ENCODE results near the gene NRK. TPM values are rescaled to one million over a fixed set of nuclear protein-coding genes. Genes with fewer than 3 reads are reported as not detected.
"Not testable (repeated sequence)": the region's sequence is repeated elsewhere in the genome, so short reads cannot be mapped to it uniquely, and the experiment has no call there.

The NRK gene
- total RNA-seq, 1 experiment from 2014 or later, result 0.73 TPM

- Histone ChIP-seq H2AFZ (ENCODE audit: low read length) (no peak overlapping the region), H3K36me3 (ENCODE audit: low read depth, low read length) (no peaks in the 10 kb centered on the region), H3F3A (ENCODE audit: low read length, unreplicated experiment) (no peaks in the 10 kb centered on the region), H3K79me2 (ENCODE audit: low read length) (no peaks in the 10 kb centered on the region), H3K27ac (ENCODE audit: low read length) (no peak overlapping the region), H3K4me1 (ENCODE audit: insufficient read depth, low read length) (no peaks in the 10 kb centered on the region), H3K9me2 (replicated peaks; ENCODE audit: low read length) (no peaks in the 10 kb centered on the region), H3K4me2 (ENCODE audit: low read length) (no peak overlapping the region), H4K20me1 (ENCODE audit: low read length) (no peaks in the 10 kb centered on the region), H3K9ac (ENCODE audit: low read length) (no peak overlapping the region), H3K9me3 (ENCODE audit: low read length) (no peaks in the 10 kb centered on the region), H3K27me3 (ENCODE audit: low read length) (no peaks in the 10 kb centered on the region), H3K4me3 (ENCODE audit: low read length) (no peak overlapping the region)
- intact Hi-C loops (cut with micrococcal nuclease), result no loop called here
- POLR2A ChIA-PET (ENCODE audit: unreplicated experiment), result no interaction called here
- DNase-seq, result no peak
- no TSS peak for BruUV-seq (replicated peaks)
- TF ChIP-seq EZH2phosphoT487 (IDR thresholded peaks at IDR 0.05; ENCODE audit: borderline replicate concordance, low read length), result no peak
- no peak for TF ChIP-seq CTCF (conservative IDR thresholded peaks at IDR 0.05; ENCODE audit: low read depth, low read length)
- CTCF ChIA-PET, result no interaction called here
- no peak for ATAC-seq
Measured at GRCh38 chrX:105775679-105776078, 46.7 kb upstream of the NRK start.

- no peak for TF ChIP-seq EZH2 (IDR thresholded peaks at IDR 0.05; ENCODE audit: low read length, unreplicated experiment)
- ChIA-PET CTCF (no interaction called here), POLR2A (ENCODE audit: unreplicated experiment) (no interaction called here)
- H4K20me1 ChIP-seq (ENCODE audit: low read length), result no peaks in the 10 kb centered on the region
- H3K36me3 ChIP-seq (ENCODE audit: low read depth, low read length), result no peaks in the 10 kb centered on the region
- DNase-seq (no peak), ATAC-seq (no peak)
- no peak overlapping the region for H3K4me2 ChIP-seq (ENCODE audit: low read length)
- no peaks in the 10 kb centered on the region for H3K9me3 ChIP-seq (ENCODE audit: low read length)
- H2AFZ ChIP-seq (ENCODE audit: low read length), result no peak overlapping the region
- BruUV-seq (replicated peaks), result no TSS peak
- no peaks in the 10 kb centered on the region for H3K79me2 ChIP-seq (ENCODE audit: low read length)
- no peak overlapping the region for H3K27ac ChIP-seq (ENCODE audit: low read length)
- H3K9ac ChIP-seq (ENCODE audit: low read length), result no peak overlapping the region
- no peaks in the 10 kb centered on the region for H3K9me2 ChIP-seq (replicated peaks; ENCODE audit: low read length)
- H3K27me3 ChIP-seq (ENCODE audit: low read length), result no peaks in the 10 kb centered on the region
- no peaks in the 10 kb centered on the region for H3F3A ChIP-seq (ENCODE audit: low read length, unreplicated experiment)
- H3K4me3 ChIP-seq (ENCODE audit: low read length), result no peak overlapping the region
- intact Hi-C loops (cut with micrococcal nuclease), result no loop called here
- no peaks in the 10 kb centered on the region for H3K4me1 ChIP-seq (ENCODE audit: insufficient read depth, low read length)
Measured at GRCh38 chrX:105781804-105782203, 40.5 kb upstream of the NRK start.

GRCh38 chrX:105796877-105797276, 25.5 kb upstream of the NRK start:
- H3K4me3 ChIP-seq (ENCODE audit: low read length); H3K9me3 ChIP-seq (ENCODE audit: low read length); H3K27me3 ChIP-seq (ENCODE audit: low read length); H2AFZ ChIP-seq (ENCODE audit: low read length); ATAC-seq; H3K4me1 ChIP-seq (ENCODE audit: insufficient read depth, low read length); H4K20me1 ChIP-seq (ENCODE audit: low read length); CTCF ChIA-PET; H3K9ac ChIP-seq (ENCODE audit: low read length); BruUV-seq (replicated peaks); H3K36me3 ChIP-seq (ENCODE audit: low read depth, low read length); H3F3A ChIP-seq (ENCODE audit: low read length, unreplicated experiment); H3K4me2 ChIP-seq (ENCODE audit: low read length); H3K79me2 ChIP-seq (ENCODE audit: low read length); POLR2A ChIA-PET (ENCODE audit: unreplicated experiment); intact Hi-C loops (cut with micrococcal nuclease); H3K27ac ChIP-seq (ENCODE audit: low read length); DNase-seq; H3K9me2 ChIP-seq (replicated peaks; ENCODE audit: low read length): not testable (repeated sequence)

- CTCF ChIA-PET, result no interaction called here
- Histone ChIP-seq H3K4me2 (ENCODE audit: low read length) (no peak overlapping the region), H2AFZ (ENCODE audit: low read length) (no peak overlapping the region), H3K79me2 (ENCODE audit: low read length) (no peaks in the 10 kb centered on the region), H3K9me2 (replicated peaks; ENCODE audit: low read length) (no peaks in the 10 kb centered on the region), H3K36me3 (ENCODE audit: low read depth, low read length) (no peaks in the 10 kb centered on the region), H3K4me1 (ENCODE audit: insufficient read depth, low read length) (no peaks in the 10 kb centered on the region), H3K27me3 (ENCODE audit: low read length) (no peaks in the 10 kb centered on the region), H3K9ac (ENCODE audit: low read length) (no peak overlapping the region), H4K20me1 (ENCODE audit: low read length) (no peaks in the 10 kb centered on the region), H3F3A (ENCODE audit: low read length, unreplicated experiment) (no peaks in the 10 kb centered on the region), H3K9me3 (ENCODE audit: low read length) (no peaks in the 10 kb centered on the region), H3K27ac (ENCODE audit: low read length) (no peak overlapping the region), H3K4me3 (ENCODE audit: low read length) (no peak overlapping the region)
- no TSS peak for BruUV-seq (replicated peaks)
- POLR2A ChIA-PET (ENCODE audit: unreplicated experiment), result no interaction called here
- intact Hi-C loops (cut with micrococcal nuclease), result no loop called here
- DNase-seq (no peak), ATAC-seq (no peak)
- TF ChIP-seq EZH2 (IDR thresholded peaks at IDR 0.05; ENCODE audit: low read length, unreplicated experiment) (no peak), CTCF (conservative IDR thresholded peaks at IDR 0.05; ENCODE audit: low read depth, low read length) (no peak), EZH2phosphoT487 (IDR thresholded peaks at IDR 0.05; ENCODE audit: borderline replicate concordance, low read length) (no peak)
Measured at GRCh38 chrX:105803891-105804290, 18.4 kb upstream of the NRK start.

GRCh38 chrX:105805655-105806054, 16.7 kb upstream of the NRK start:
- POLR2A ChIA-PET (ENCODE audit: unreplicated experiment); H3F3A ChIP-seq (ENCODE audit: low read length, unreplicated experiment); H3K9me3 ChIP-seq (ENCODE audit: low read length); H2AFZ ChIP-seq (ENCODE audit: low read length); intact Hi-C loops (cut with micrococcal nuclease); H3K4me1 ChIP-seq (ENCODE audit: insufficient read depth, low read length); ATAC-seq; H3K9me2 ChIP-seq (replicated peaks; ENCODE audit: low read length); H3K4me3 ChIP-seq (ENCODE audit: low read length); BruUV-seq (replicated peaks); H3K36me3 ChIP-seq (ENCODE audit: low read depth, low read length); H3K9ac ChIP-seq (ENCODE audit: low read length); DNase-seq; H3K79me2 ChIP-seq (ENCODE audit: low read length); CTCF ChIA-PET; H3K27ac ChIP-seq (ENCODE audit: low read length); H4K20me1 ChIP-seq (ENCODE audit: low read length); H3K27me3 ChIP-seq (ENCODE audit: low read length); H3K4me2 ChIP-seq (ENCODE audit: low read length): not testable (repeated sequence)

Data from PC-3 (cell line).